Stomach (tissue), 4 donors: ENCODE data around the gene PLPPR2.

Source experiments
- POLR2A ChIP-seq, 4 donors: fragments of 450-650 bp; IDR thresholded peaks; one replicate each; pipeline ENCODE4 v1.6.1; 2016; ENCODE audit warnings: antibody characterized with exemption in 4 of 4, control low read depth in 2 of 4, mild to moderate bottlenecking in 1 of 4, moderate library complexity in 1 of 4
- TF ChIP-seq, protein P1 (sequence below), 7 experiments: fragments of 450-650 bp in 4 of 7; fragments of 200-600 bp in 3 of 7; sonication (generic) in 3 of 7; IDR thresholded peaks; one replicate each; pipeline ENCODE4 v1.5.1; 2016 to 2019; ENCODE audit warnings: antibody characterized with exemption in 7 of 7, control low read depth in 2 of 7, mild to moderate bottlenecking in 1 of 7

DNA sequence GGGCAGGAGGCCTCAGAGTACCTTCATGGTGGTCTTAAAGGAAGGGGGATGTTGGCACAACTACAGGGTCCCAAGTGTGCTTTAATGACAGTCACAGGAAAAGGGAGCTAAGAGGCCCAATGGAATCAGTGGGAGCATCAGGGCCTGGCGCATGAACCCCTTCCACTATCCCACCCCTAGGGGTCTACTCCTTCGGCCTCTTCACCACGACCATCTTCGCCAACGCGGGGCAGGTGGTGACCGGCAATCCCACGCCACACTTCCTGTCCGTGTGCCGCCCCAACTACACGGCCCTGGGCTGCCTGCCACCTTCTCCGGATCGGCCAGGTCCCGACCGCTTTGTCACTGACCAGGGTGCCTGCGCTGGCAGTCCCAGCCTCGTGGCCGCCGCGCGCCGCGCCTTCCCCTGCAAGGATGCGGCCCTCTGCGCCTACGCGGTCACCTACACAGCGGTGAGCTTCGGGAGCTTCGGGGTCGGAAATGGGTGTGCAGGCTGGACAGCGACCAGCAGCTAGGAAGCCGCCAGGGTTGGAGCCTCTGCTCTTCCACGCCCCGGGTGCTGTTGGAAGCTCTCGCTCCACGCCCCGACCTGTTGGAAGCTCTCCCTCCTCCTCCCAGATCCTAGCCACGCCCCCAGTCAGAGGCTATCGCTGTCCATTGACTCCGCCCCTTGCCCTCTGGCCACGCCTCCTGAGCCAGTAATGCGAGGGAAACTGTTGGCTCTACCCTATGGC is 6.0 kb downstream of the PLPPR2 start:
- TF ChIP-seq, protein P1, sequence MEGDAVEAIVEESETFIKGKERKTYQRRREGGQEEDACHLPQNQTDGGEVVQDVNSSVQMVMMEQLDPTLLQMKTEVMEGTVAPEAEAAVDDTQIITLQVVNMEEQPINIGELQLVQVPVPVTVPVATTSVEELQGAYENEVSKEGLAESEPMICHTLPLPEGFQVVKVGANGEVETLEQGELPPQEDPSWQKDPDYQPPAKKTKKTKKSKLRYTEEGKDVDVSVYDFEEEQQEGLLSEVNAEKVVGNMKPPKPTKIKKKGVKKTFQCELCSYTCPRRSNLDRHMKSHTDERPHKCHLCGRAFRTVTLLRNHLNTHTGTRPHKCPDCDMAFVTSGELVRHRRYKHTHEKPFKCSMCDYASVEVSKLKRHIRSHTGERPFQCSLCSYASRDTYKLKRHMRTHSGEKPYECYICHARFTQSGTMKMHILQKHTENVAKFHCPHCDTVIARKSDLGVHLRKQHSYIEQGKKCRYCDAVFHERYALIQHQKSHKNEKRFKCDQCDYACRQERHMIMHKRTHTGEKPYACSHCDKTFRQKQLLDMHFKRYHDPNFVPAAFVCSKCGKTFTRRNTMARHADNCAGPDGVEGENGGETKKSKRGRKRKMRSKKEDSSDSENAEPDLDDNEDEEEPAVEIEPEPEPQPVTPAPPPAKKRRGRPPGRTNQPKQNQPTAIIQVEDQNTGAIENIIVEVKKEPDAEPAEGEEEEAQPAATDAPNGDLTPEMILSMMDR (IDR thresholded peaks at IDR 0.05): no peak
- TF ChIP-seq POLR2A (IDR thresholded peaks at IDR 0.05): no peak
